KOPT-K1 (cell line): ENCODE data around the gene TMX2.
A peak's percentile ranks its signal among the peaks of the same experiment; 100 is the strongest.

Experiments
- H3K27ac ChIP-seq: fragments of 200-600 bp; sonication (generic); 2 replicates; pipeline ENCODE4 v1.5.1; 2016; ENCODE audit warnings: antibody characterized with exemption, mild to moderate bottlenecking, low read depth, low read length; ENCODE audit not compliant: poor library complexity, severe bottlenecking
- H3K36me3 ChIP-seq: fragments of 200-600 bp; sonication (generic); 2 replicates; pipeline ENCODE4 v1.5.1; 2017; ENCODE audit warnings: antibody characterized with exemption, mild to moderate bottlenecking, low read length, moderate library complexity; ENCODE audit not compliant: insufficient read depth
- H3K9me3 ChIP-seq: fragments of 200-600 bp; sonication (generic); 2 replicates; pipeline ENCODE4 v1.5.1; 2017; ENCODE audit warnings: antibody characterized with exemption, low read length, mild to moderate bottlenecking; ENCODE audit not compliant: insufficient read depth, poor library complexity, severe bottlenecking

Gene TMX2

DNA sequence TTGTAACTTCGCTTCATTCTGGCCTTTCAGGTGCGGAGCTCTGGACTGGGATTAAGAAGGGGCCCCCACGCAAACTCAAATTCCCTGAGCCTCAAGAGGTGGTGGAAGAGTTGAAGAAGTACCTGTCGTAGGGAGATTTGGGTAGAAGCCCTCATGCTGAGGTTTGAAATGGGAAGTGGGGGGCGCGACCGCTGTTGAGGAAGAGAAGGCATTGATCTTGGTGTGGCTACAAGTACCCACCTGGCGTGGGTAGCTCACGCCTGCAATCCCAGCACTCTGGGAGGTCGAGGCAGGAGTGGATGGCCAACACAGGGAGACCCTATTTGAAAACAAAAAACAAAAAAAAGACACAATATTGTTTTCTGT is 29.7 kb downstream of the TMX2 start:
- Histone ChIP-seq H3K36me3 (peaks cover 84% of the 10 kb centered on the region), H3K9me3 (no peaks in the 10 kb centered on the region), H3K27ac (peak overlapping the region; percentile 90)

DNA sequence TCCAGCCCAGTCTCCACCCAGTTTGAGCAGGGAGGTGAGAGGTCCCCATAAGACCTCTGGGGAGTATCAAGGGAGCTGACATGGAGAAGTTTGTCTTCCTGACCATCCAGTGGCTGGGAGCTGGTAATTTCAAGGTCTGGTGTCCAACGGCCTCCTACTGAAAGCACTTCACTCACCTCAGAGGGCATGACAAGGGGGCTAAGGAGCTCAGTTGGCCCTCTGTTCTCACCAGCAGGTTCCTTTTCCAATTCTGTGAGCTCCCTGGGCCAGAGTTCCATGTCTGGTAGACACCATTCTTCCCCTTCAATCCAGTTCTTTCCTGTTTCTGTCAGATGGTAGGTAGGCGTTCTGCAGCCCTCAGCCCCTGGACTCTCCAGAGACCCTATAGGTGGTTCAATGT is 32.0 kb downstream of the TMX2 start:
- Histone ChIP-seq H3K9me3 (no peaks in the 10 kb centered on the region), H3K36me3 (peaks cover 70% of the 10 kb centered on the region), H3K27ac (no peak overlapping the region)

DNA sequence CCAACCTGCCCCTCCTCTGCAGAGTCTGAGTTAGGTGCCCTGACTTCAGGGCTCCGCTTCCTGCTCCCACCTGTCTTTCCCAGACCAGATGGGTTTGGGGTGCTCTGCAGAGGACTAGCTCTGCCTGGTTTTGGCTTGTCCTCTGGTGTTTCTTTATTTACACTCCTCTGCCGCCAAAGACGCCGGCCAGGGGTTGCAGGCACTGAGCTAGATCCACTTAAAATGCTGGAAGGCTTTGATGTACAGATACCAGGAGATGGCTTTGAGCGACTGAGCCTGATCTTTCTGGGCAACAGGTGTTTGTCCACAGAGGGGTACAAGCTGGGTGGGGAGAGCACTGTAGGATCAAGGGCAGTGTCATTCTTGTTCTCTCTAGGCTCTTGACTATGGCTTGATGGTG is 32.8 kb downstream of the TMX2 start:
- Histone ChIP-seq H3K27ac (no peak overlapping the region), H3K36me3 (peaks cover 61% of the 10 kb centered on the region)

DNA sequence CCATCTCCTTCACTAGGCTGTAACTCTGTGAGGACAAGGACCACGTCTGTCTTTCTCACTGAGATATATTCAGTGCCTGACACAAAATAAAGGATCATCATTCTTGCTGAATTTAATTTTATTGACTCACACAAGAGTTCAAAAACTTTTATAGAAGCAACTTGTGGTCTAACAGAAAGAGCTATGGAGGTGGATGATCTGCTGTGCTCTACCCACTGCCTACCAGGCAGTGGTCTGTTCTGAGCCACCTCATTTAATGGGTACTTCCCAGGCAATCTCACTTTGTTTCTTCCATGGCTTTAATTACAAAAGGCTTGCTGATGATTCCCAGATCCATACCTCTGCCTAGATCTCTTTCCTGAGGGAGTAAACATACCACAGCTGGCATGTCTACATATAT is 34.5 kb downstream of the TMX2 start:
- Histone ChIP-seq H3K9me3 (no peaks in the 10 kb centered on the region), H3K36me3 (peaks cover 56% of the 10 kb centered on the region), H3K27ac (no peak overlapping the region)

More for the DNA sequence above, 32.8 kb downstream of the TMX2 start:
- no peaks in the 10 kb centered on the region for H3K9me3 ChIP-seq

DNA sequence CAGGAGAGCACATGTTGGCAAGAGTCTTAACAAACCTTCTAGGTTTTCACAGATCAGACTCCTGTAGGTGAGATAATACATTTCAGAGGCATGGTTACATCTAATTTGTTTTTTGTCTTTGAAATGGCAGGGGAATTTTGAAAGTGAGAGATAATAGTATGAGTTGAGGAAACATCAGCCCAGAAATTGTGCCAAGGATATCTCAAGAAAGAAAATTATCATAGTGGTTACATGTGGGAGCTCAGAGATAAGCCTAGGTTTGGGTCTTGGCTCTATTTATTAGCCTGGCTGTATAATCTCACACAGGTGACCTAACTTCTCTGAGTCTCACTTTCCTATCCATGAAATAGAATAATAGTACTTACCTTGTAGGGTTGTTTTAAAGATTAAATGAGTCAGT is 38.8 kb downstream of the TMX2 start:
- H3K9me3 ChIP-seq: no peaks in the 10 kb centered on the region

DNA sequence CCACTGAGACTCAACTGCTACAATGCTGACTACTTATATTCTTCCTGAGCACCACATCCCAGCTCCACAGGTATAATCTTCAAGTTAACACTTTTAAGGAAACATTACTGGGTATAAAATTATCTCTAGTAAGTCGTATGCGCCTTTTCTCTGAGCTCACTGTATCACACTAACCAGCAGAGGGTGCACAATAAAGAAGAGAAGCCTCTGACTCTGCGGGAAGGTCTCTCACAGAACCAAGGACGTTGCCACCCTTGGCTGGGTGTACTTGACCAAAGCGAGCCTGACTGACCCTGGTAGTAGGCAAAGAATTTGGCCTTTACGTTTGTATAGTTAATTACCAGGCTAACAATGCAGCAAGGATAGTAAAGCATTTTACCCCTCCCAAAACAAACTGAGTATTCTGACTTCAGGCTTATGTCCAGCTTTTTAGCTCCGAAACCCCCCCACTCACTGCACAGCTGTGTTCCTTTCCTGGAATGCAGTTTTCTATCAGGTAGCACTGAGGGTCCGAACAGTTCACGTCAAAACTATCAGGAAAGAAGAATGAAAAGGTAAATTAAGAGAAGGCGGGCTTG is 39.4 kb downstream of the TMX2 start, which contains the start of gene BTBD18:
BTBD18 (minus strand) TSS at position 144 of the 578 bp plus-strand sequence. CDS start 631 bp downstream, outside the sequence.
- H3K27ac ChIP-seq: no peak within 1 kb of the TSS
- peaks cover 12% of the 10 kb centered on the region for H3K36me3 ChIP-seq
- no peaks in the 10 kb centered on the region for H3K9me3 ChIP-seq

More for the DNA sequence above, 38.8 kb downstream of the TMX2 start:
- Histone ChIP-seq H3K36me3 (peaks cover 17% of the 10 kb centered on the region), H3K27ac (no peak overlapping the region)

DNA sequence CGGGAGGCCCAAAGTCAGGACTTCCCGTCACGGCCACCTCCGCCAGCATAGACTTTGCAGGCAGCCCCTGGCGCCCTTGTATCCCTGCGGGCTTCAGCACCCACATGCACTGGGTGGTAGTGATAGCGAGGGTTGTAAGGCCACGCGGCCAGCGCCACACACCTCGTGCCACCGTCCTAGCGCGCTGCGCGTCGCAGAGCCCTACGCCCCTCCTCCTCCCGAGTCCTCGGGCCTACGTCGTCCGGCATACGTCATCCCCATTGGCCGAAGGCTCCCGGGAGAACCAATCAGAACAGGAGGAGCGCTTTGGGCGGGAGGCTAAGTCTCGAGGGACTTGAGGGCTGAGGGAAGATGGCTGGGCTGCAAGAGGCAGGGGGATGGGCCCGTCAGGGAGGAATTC is 40.6 kb downstream of the TMX2 start:
- peaks cover 5% of the 10 kb centered on the region; the same call in 1 of the 2 replicates for H3K36me3 ChIP-seq
- no peak overlapping the region for H3K27ac ChIP-seq
- no peaks in the 10 kb centered on the region for H3K9me3 ChIP-seq

DNA sequence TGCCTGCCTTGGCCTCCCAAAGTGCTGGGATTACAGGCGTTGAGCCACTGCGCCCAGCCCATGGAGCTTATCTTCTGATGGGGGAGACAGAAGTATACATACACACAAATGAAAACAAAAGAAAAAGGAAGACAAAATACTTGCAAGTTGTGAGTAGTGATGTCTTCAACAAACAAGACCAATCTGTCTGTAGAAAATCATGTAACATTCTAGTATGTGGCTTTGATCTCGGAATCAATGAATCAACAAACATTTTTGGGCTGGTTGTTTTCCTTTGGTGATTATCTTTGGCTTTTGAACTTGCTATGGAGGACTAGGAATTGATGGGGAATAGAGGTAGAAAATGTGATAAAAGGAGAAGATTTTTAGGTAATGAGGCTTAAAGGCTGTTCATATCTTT is 45.8 kb downstream of the TMX2 start:
- Histone ChIP-seq H3K36me3 (no peaks in the 10 kb centered on the region), H3K9me3 (no peaks in the 10 kb centered on the region), H3K27ac (no peak overlapping the region)

DNA sequence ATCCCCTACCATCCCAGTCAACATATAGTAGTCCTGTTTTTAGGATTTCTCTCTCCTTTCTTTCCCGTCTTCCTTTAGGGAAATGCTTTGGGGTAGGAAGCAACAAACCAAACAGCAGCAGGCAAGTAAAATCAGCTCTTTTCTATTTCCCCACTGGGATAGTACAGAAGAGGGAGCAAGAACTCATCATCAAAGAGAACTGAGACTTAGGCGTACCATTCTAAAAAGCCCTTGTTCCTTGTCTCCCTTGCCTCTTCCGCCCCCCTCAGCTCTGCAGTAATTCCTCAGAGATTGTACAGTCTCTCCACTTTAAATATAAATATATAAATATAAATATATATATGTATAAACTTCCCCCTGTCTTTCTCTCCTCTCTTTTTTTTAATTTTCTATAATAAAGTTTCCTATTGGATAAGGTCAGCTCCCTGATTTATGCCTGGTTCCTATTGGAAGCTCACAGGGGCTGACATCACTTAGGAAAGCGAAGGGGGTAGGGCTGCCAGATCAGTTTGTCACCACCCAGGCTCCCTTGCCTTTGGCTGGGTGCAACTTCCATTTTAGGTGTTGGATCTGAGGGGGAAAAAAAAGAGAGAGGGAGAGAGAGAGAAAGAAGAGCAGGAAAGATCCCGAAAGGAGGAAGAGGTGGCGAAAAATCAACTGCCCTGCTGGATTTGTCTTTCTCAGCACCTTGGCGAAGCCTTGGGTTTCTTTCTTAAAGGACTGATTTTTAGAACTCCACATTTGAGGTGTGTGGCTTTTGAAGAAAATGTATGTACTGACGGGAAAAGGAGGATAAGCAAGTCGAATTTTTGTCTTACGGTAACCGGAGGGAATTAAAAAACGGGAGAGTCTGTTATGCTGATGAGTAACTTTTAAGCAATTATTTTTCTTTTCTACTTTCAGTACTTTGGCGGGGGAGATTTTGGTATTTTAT is 49.2 kb downstream of the TMX2 start, which contains the start of gene CTNND1:
CTNND1 (plus strand) TSS at position 502 of the 934 bp plus-strand sequence. CDS start 29,677 bp downstream, outside the sequence.
- Histone ChIP-seq H3K36me3 (no peaks in the 10 kb centered on the region), H3K9me3 (no peaks in the 10 kb centered on the region), H3K27ac (no peak within 1 kb of the TSS)

DNA sequence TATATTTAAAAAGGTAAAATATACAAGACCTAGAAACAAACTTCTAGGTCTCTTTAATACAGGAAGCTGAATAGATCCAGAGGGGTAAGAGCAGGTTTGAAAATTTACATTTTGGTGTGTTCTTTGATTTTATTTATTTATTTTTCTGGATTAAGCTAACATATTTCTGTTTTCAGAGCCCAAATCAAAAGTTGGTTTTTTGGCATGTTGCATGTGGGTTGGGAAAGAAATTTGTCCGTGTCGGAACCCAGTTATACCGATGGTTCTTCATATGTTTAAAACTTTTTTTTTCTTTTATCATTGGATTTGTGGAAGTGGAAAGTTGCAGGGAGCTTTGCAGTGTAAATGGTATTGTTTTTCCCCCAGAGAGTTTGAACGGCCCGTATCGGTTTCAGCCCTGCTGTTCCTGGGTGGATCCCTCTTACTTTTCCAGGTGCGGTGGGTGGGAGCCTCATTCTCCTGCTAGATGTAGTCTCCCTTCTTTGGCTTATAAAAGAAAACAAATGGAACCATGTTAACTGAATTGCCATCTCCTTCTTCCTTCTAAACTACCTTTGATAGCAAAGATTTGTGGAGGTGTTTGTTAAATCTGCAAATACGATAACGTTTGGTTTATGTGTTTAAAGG is 50.0 kb downstream of the TMX2 start:
- Histone ChIP-seq H3K36me3 (no peaks in the 10 kb centered on the region), H3K27ac (no peak overlapping the region), H3K9me3 (no peaks in the 10 kb centered on the region)

DNA sequence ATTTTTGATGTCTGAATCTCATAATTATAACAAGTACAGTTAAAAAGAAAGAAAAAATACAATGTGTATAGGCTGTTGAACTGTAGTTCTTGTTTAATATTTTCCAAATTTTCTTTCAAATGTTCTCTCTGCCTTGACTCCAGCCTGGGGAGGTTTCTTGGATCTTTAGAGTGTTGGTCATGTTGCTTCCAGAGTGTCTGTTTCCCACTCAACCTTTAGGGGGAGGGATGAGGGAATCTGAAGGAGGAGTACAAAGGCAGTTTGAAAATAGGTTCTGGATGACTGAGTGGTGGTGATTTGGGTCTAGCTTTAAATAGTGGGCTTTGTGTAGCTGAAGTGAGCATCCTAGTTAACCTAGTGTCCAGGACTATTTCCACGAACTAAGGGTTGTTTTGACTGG is 51.2 kb downstream of the TMX2 start:
- Histone ChIP-seq H3K27ac (no peak overlapping the region), H3K36me3 (no peaks in the 10 kb centered on the region), H3K9me3 (no peaks in the 10 kb centered on the region)

DNA sequence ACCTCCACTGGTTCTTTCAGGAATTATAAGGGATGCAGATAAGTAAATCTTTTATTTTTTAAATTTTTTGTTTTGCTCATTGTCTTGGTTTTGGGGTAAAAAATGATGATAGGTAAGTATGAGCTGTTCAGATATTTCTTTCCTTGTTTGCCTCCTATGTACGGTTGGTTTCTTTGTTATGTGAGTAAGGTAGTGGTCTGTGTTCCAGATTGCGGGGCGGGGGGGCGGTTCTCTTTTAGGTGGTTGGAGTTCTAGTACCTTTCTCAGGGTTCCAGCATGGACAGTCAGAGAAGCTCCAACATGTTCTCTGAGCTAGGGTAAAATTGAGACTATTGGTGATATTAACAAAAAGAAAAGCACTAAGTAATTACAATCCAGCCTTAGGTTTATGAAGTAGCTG is 51.6 kb downstream of the TMX2 start:
- Histone ChIP-seq H3K36me3 (no peaks in the 10 kb centered on the region), H3K9me3 (no peaks in the 10 kb centered on the region), H3K27ac (no peak overlapping the region)

DNA sequence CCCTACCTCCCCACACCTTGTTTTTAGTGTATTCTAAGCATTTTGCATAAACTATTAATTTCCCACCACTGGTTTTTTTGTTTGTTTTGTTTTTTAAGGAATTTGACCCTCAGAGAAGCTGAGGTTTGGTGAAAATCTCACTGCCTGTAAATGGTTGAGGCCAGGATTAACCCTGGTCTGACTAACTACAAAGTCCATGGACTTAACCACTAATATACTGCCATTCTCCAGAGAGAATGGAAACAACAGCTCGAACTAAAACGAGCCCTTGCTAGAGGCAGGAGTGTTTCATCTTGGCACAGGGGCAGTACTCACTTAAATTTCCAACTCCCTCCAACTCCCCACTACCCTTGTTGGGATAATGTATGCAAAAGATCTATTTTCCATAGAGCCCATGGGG is 52.2 kb downstream of the TMX2 start:
- H3K9me3 ChIP-seq: no peaks in the 10 kb centered on the region
- H3K27ac ChIP-seq: no peak overlapping the region
- no peaks in the 10 kb centered on the region for H3K36me3 ChIP-seq

DNA sequence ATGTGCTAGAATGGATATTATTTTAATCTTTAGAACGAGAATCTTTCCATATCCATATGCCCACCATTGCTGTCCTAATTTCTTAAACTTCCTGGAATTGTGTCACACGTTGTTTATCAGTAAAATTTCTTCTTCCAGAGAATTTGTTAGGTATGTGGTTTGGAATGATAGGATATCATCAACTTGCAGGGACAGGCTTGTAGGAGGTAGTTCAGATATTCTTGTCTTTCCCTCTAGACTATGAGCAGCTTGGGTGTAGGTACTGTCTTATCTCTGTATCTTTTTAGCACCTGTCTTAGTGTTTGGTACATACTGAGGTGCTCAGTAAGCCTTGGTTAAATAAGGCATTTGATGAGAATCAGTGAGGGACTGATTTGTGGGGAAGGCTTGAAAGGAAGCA is 52.6 kb downstream of the TMX2 start:
- H3K36me3 ChIP-seq: no peaks in the 10 kb centered on the region
- no peak overlapping the region for H3K27ac ChIP-seq
- no peaks in the 10 kb centered on the region for H3K9me3 ChIP-seq

DNA sequence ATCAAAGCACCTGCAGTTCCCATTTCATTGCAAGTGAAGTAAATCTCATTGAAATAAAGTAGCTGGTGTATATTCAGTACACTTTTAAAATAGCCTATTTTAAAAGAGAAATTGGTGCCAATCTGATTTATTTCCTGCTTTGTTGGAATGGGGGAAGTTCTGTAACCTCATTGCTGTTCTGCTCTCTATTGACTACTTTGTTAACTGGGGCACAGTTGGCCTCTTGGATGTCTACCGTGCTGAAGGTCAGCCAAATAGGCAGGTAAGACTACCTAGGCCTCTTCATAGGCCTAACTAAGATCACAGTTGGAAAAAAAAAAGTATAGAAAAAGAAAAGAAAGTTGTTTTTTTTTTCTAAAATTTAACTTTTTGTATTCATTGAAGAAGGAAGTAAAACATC is 58.4 kb downstream of the TMX2 start:
- H3K36me3 ChIP-seq: no peaks in the 10 kb centered on the region
- H3K27ac ChIP-seq: no peak overlapping the region

More for the DNA sequence above, 58.4 kb downstream of the TMX2 start:
- H3K9me3 ChIP-seq: no peaks in the 10 kb centered on the region
